Measurements from ENCODE around the gene POSTN. TPM values are rescaled to one million over a fixed set of nuclear protein-coding genes. Genes with fewer than 3 reads are reported as not detected.
"Not testable (repeated sequence)": the region's sequence is repeated elsewhere in the genome, so short reads cannot be mapped to it uniquely, and the experiment has no call there.

The POSTN gene
- total RNA-seq, 2 experiments from 2014 or later: not detected

DNA sequence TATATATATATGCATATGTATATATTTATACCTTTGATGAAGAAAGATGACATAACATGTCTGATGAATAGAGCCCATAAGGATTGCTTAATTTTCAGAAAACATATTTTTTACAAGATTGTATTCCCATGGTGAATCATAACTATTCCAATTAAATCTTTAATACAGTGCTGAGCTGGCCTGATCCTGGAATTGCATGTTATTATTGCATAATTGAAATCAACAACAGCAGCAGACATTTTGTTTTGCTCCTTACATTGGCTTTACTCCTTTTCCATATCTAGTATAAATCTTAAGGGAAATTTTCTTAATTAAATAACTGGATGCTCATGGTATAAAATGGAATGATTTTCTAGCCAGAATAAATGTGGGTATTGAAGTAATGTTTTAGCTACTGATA is 22.0 kb downstream of the POSTN start:
- no peaks in the 10 kb centered on the region for H3K27me3 Mint-ChIP-seq
- no peaks in the 10 kb centered on the region for H3K36me3 Mint-ChIP-seq (ENCODE audit: low read depth)
- H3K4me3 Mint-ChIP-seq: no peak overlapping the region
- H3K9me3 Mint-ChIP-seq: peaks cover 3% of the 10 kb centered on the region
- no peaks in the 10 kb centered on the region for H3K4me1 Mint-ChIP-seq
- ChIA-PET POLR2A (no interaction called here), CTCF (no interaction called here)
- DNase-seq: no peak
- no peak overlapping the region for H3K27ac Mint-ChIP-seq

GRCh38 chr13:37565425-37565824 is 33.1 kb downstream of the POSTN start:
- ChIA-PET POLR2A (no interaction called here), CTCF (no interaction called here)

GRCh38 chr13:37561031-37561430 is 37.5 kb downstream of the POSTN start:
- H3K36me3 Mint-ChIP-seq (ENCODE audit: low read depth): no peaks in the 10 kb centered on the region
- no peak overlapping the region for H3K27ac Mint-ChIP-seq
- H3K4me1 Mint-ChIP-seq: no peaks in the 10 kb centered on the region
- ChIA-PET CTCF (no interaction called here), POLR2A (no interaction called here)
- no peak overlapping the region for H3K4me3 Mint-ChIP-seq
- no peak for DNase-seq
- H3K27me3 Mint-ChIP-seq: no peaks in the 10 kb centered on the region
- peaks cover 21% of the 10 kb centered on the region for H3K9me3 Mint-ChIP-seq

More at GRCh38 chr13:37565425-37565824, 33.1 kb downstream of the POSTN start:
- Mint-ChIP-seq H3K9me3 (peaks cover 7% of the 10 kb centered on the region), H3K4me1 (no peaks in the 10 kb centered on the region), H3K36me3 (ENCODE audit: low read depth) (no peaks in the 10 kb centered on the region), H3K4me3 (no peak overlapping the region), H3K27me3 (no peaks in the 10 kb centered on the region), H3K27ac (no peak overlapping the region)
- DNase-seq: no peak

- Mint-ChIP-seq H3K36me3 (ENCODE audit: low read depth) (no peaks in the 10 kb centered on the region), H3K9me3 (peaks cover 21% of the 10 kb centered on the region), H3K4me1 (no peaks in the 10 kb centered on the region), H3K4me3 (no peak overlapping the region), H3K27me3 (no peaks in the 10 kb centered on the region), H3K27ac (no peak overlapping the region)
- no peak for DNase-seq
- ChIA-PET CTCF (no interaction called here), POLR2A (no interaction called here)
These were observed 38.0 kb downstream of the POSTN start for GRCh38 chr13:37560526-37560925.

DNA sequence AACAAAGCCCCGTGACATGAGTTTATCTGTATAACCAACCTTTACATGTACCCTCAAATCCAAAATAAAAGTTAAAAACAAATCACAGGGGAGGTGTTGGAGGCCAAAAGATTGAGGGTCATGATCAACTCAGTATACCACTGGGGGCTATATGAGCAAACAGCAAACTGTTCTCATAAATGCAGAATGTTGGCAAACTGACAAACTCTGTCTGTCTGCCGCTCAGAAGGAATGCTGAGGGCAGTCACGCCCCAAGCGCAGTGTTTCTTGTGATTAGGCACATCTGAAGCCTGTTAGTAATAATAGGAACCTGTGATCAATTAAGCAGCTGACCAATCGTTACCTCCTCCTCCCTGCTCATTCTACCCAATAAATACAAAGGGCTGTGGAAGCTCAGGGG is 39.8 kb downstream of the POSTN start:
- peaks cover 21% of the 10 kb centered on the region for H3K9me3 Mint-ChIP-seq
- H3K36me3 Mint-ChIP-seq (ENCODE audit: low read depth); H3K27ac Mint-ChIP-seq; H3K27me3 Mint-ChIP-seq; H3K4me1 Mint-ChIP-seq; DNase-seq; H3K4me3 Mint-ChIP-seq; CTCF ChIA-PET; POLR2A ChIA-PET: not testable (repeated sequence)

- Mint-ChIP-seq H3K27ac (no peak overlapping the region), H3K4me3 (no peak overlapping the region), H3K9me3 (peaks cover 14% of the 10 kb centered on the region), H3K4me1 (no peaks in the 10 kb centered on the region), H3K27me3 (no peaks in the 10 kb centered on the region), H3K36me3 (ENCODE audit: low read depth) (no peaks in the 10 kb centered on the region)
- POLR2A ChIA-PET: no interaction called here
- CTCF ChIA-PET: no interaction called here
- DNase-seq: no peak
These were observed 52.5 kb downstream of the POSTN start for GRCh38 chr13:37546087-37546486.

DNA sequence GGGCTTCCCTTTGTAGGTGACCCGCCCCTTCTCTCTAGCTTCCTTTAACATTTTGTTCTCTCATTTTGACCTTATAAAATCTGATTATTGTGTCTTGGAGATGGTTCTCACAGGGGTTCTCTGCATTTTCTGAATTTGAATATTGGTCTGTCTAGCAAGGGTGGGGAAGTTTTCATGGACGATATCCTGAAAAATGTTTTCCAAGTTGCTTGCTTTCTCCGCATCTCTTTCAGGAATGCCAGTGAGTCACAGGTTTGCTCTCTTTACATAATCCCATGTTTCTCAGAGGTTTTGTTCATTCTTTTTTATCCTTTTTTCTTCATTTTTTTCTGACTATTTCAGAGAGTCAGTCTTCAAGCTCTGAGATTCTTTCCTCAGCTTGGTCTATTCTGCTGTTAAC is 53.6 kb downstream of the POSTN start:
- no peak overlapping the region for H3K27ac Mint-ChIP-seq
- H3K27me3 Mint-ChIP-seq: no peaks in the 10 kb centered on the region
- H3K4me3 Mint-ChIP-seq: no peak overlapping the region
- H3K4me1 Mint-ChIP-seq: no peaks in the 10 kb centered on the region
- DNase-seq: no peak
- POLR2A ChIA-PET: no interaction called here
- H3K36me3 Mint-ChIP-seq (ENCODE audit: low read depth): no peaks in the 10 kb centered on the region
- H3K9me3 Mint-ChIP-seq: peaks cover 13% of the 10 kb centered on the region
- CTCF ChIA-PET: no interaction called here

DNA sequence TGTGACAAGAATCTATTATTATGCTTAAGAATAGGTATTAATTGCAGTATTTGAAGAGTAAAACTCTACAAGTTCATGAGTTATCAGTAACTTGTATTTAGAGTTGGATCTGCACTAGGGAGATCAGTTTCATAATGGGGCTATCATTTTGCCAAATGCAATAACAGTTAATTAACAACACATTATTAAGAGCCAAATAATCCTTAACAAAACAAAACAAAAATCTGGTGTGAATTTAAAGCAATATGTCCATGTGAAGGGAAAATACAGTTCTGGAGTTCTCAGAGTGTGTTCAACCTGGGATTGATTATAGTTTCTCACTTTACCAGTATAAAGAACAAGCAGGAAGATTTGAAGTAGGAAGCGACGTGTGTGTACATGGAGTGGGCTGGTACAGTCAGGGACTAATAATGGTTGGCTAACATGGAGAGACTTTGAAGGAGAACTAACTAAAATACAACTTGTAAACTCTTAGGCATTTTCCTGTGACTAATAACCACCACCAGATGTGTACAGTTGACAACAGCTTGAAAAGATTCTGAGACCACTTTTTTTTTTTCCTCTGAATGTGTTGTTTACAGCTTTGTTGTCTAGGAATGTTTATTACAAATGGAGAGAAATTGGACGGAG is 58.5 kb downstream of the POSTN start:
- peaks cover 16% of the 10 kb centered on the region for H3K9me3 Mint-ChIP-seq
- ChIA-PET POLR2A (no interaction called here), CTCF (no interaction called here)
- DNase-seq: no peak
- H3K4me3 Mint-ChIP-seq: no peak overlapping the region
- H3K36me3 Mint-ChIP-seq (ENCODE audit: low read depth): no peaks in the 10 kb centered on the region
- H3K27ac Mint-ChIP-seq: no peak overlapping the region
- no peaks in the 10 kb centered on the region for H3K4me1 Mint-ChIP-seq
- H3K27me3 Mint-ChIP-seq: no peaks in the 10 kb centered on the region

DNA sequence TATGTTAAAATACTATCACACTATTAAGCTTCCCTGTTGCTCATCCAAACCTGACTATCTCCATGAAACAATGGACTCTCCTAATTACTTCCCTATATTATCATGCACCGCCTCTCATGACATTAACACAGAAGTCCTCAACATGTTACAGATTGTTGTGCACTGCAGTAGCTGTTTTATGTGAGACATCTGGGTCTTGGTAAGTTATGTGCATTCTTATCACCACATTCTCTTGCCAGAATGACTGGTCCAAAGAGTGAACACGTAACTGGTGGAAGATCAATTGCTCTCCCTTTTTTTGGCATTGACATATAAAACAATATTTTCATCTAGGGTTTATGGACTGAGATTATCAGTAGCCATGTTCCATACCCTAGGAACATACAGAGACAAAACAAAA is 59.4 kb downstream of the POSTN start:
- Mint-ChIP-seq H3K4me1 (no peaks in the 10 kb centered on the region), H3K36me3 (ENCODE audit: low read depth) (no peaks in the 10 kb centered on the region), H3K4me3 (no peak overlapping the region), H3K27me3 (no peaks in the 10 kb centered on the region), H3K27ac (no peak overlapping the region), H3K9me3 (peaks cover 12% of the 10 kb centered on the region)
- ChIA-PET CTCF (no interaction called here), POLR2A (no interaction called here)
- no peak for DNase-seq

GRCh38 chr13:37535501-37535900 is 63.1 kb downstream of the POSTN start:
- Mint-ChIP-seq H3K27me3 (no peaks in the 10 kb centered on the region), H3K27ac (no peak overlapping the region), H3K36me3 (ENCODE audit: low read depth) (no peaks in the 10 kb centered on the region), H3K4me1 (no peaks in the 10 kb centered on the region), H3K9me3 (peaks cover 12% of the 10 kb centered on the region), H3K4me3 (no peak overlapping the region)
- no peak for DNase-seq
- POLR2A ChIA-PET: no interaction called here
- CTCF ChIA-PET: no interaction called here

DNA sequence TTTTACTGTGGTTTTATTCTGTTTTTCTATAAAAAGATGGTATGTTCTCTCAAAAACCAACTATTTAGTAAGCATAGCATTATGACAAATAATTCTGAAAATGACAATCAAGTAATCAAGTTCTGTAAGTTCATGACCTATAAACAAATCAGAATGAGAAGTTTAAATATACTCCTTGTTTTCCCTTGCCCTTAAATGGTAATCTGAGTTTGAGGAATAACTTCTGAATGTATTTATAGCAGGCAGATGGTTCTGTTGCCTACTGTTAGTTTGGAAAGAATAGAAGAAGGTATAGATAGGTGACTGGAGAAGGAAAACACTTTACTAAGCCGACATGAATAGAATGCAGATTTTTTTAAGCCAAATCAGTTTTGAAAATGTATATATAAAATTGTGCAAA is 63.9 kb downstream of the POSTN start:
- Mint-ChIP-seq H3K27me3 (no peaks in the 10 kb centered on the region), H3K36me3 (ENCODE audit: low read depth) (no peaks in the 10 kb centered on the region), H3K4me3 (no peak overlapping the region), H3K9me3 (peaks cover 9% of the 10 kb centered on the region), H3K4me1 (no peaks in the 10 kb centered on the region), H3K27ac (no peak overlapping the region)
- POLR2A ChIA-PET: no interaction called here
- CTCF ChIA-PET: no interaction called here
- no peak for DNase-seq

DNA sequence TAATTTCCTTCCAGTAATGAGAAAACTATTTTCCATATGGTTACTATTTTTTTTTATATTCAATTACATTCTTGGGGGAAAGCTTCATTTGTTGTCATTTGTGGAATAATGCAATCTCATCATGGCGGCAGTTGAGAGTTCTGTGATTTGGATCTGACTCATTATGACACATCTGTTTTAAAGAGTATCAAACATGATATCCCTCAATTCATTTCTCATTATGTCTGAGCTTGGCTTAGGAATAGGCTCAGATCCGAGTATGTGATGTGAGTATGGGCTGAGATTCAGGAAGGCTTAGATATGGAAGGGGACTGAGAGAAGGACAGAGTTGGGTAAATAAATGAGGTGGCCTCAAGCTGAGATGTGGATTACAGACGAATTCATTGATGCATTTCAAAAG is 64.4 kb downstream of the POSTN start:
- Mint-ChIP-seq H3K27ac (no peak overlapping the region), H3K9me3 (peaks cover 9% of the 10 kb centered on the region), H3K4me3 (no peak overlapping the region), H3K36me3 (ENCODE audit: low read depth) (no peaks in the 10 kb centered on the region), H3K27me3 (no peaks in the 10 kb centered on the region), H3K4me1 (no peaks in the 10 kb centered on the region)
- ChIA-PET CTCF (no interaction called here), POLR2A (no interaction called here)
- DNase-seq: no peak

DNA sequence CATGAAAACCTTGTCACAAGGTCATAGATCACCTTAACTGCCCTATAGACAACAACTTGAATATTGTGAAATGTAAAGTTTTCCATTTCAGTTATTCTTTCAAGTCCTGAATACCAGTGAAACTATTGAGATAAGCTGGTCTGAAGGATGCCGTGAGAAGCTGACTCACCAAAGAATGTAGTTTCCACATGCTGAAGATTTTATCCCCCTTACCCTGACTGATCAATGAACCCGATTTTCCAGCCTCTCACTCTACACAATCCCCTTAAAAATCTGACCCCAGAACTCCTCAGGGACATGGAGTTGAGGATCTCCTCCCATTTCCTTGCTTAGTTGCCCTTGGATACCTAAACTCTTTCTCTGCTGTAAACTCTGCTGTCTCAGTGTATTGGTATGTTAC is 67.5 kb downstream of the POSTN start:
- no peaks in the 10 kb centered on the region for H3K36me3 Mint-ChIP-seq (ENCODE audit: low read depth)
- ChIA-PET CTCF (no interaction called here), POLR2A (no interaction called here)
- no peaks in the 10 kb centered on the region for H3K27me3 Mint-ChIP-seq
- no peaks in the 10 kb centered on the region for H3K4me1 Mint-ChIP-seq
- no peak for DNase-seq
- H3K4me3 Mint-ChIP-seq: no peak overlapping the region
- no peak overlapping the region for H3K27ac Mint-ChIP-seq
- peaks cover 7% of the 10 kb centered on the region for H3K9me3 Mint-ChIP-seq

DNA sequence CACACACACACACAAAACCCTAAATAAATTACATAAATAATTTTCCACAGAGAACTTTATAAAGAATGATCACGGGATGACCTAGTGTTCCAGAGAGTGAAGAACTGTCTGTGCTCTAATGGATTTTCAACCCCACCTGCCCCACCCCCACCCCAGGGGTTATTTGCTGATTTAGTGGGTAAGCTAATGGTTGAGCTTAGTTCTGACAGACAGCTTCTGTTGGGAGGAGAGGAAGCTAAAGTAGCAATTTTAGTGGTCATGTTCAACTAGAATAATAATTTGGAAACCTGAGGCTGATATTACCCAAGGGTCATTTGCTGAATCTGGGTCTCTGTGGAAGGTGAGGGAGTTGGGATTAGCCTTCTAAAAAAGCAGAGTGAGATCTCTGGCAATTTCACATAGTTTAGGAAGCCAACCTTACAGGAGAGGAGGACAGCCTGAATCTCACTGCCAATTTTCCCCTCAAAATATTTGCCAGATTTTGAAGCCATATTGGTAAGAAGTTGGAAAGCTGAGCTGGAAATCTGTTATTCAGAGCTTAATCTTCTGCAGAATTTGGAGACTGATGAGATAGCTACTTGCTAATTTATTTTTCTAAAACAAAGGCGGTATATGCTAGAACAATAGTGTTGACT is 68.7 kb downstream of the POSTN start:
- no peak overlapping the region for H3K27ac Mint-ChIP-seq
- H3K9me3 Mint-ChIP-seq: peaks cover 7% of the 10 kb centered on the region
- no peaks in the 10 kb centered on the region for H3K36me3 Mint-ChIP-seq (ENCODE audit: low read depth)
- POLR2A ChIA-PET: no interaction called here
- H3K4me1 Mint-ChIP-seq: no peaks in the 10 kb centered on the region
- no peaks in the 10 kb centered on the region for H3K27me3 Mint-ChIP-seq
- no peak overlapping the region for H3K4me3 Mint-ChIP-seq
- CTCF ChIA-PET: no interaction called here
- no peak for DNase-seq

All from activated CD4-positive, alpha-beta memory T cell treated with anti-CD3 and anti-CD28 coated beads, Interleukin-2, amount 10 ng/mL, durations not matched to agents 7 days and 5 days (primary cell).